SK-N-SH treated with all-trans-retinoic acid at 6 μM for 48 hours (cell line): ENCODE data around the gene CHI3L1.

Source experiments
- ATAC-seq: fragments of 200-7000 bp; cut with Tn5 transposase; 3 replicates; pipeline ENCODE4 v1.9.1; 2020; ENCODE audit warnings: mild to moderate bottlenecking, moderate library complexity
- ARNTL ChIP-seq: fragments of 450-650 bp; formaldehyde crosslinking; IDR thresholded peaks from 2 replicates; pipeline ENCODE4 v1.5.0; 2020; ENCODE audit warnings: low read depth, mild to moderate bottlenecking, moderate library complexity, borderline replicate concordance
- BACH2 ChIP-seq: fragments of 250-450 bp; sonication (Bioruptor Pico); IDR thresholded peaks from 2 replicates; pipeline ENCODE4 v1.9.0; 2021; ENCODE audit warnings: mild to moderate bottlenecking, borderline replicate concordance
- CSDC2 ChIP-seq: fragments of 250-450 bp; sonication (Bioruptor Pico); IDR thresholded peaks from 2 replicates; pipeline ENCODE4 v1.5.0; 2020; ENCODE audit warnings: mild to moderate bottlenecking, moderate library complexity
- ESRRG ChIP-seq: fragments of 250-450 bp; sonication (Bioruptor Pico); IDR thresholded peaks from 2 replicates; pipeline ENCODE4 v1.6.1; 2021; ENCODE audit warnings: mild to moderate bottlenecking
- GLIS3 ChIP-seq: fragments of 250-450 bp; sonication (Bioruptor Pico); IDR thresholded peaks from 2 replicates; pipeline ENCODE4 v1.5.0; 2020; ENCODE audit warnings: mild to moderate bottlenecking, moderate library complexity
- ISL1 ChIP-seq: fragments of 250-450 bp; sonication (Bioruptor Pico); IDR thresholded peaks from 2 replicates; pipeline ENCODE4 v2.1.2; 2022; ENCODE audit warnings: mild to moderate bottlenecking, moderate library complexity
- OSR1 ChIP-seq: fragments of 250-450 bp; sonication (Bioruptor Pico); IDR thresholded peaks from 2 replicates; pipeline ENCODE4 v1.8.0; 2022; ENCODE audit warnings: moderate library complexity, mild to moderate bottlenecking, inconsistent platforms
- PATZ1 ChIP-seq: fragments of 250-450 bp; sonication (Bioruptor Pico); IDR thresholded peaks from 2 replicates; pipeline ENCODE4 v1.8.0; 2020; ENCODE audit warnings: mild to moderate bottlenecking, moderate library complexity, borderline replicate concordance
- POU6F1 ChIP-seq: fragments of 250-450 bp; sonication (Bioruptor Pico); IDR thresholded peaks from 2 replicates; pipeline ENCODE4 v1.8.0; 2021; ENCODE audit warnings: low read depth, mild to moderate bottlenecking, moderate library complexity, borderline replicate concordance
- PPARA ChIP-seq: fragments of 250-450 bp; sonication (Bioruptor Pico); IDR thresholded peaks from 2 replicates; pipeline ENCODE4 v1.5.0; 2020; ENCODE audit warnings: mild to moderate bottlenecking, borderline replicate concordance
- RARB ChIP-seq: fragments of 250-450 bp; sonication (Bioruptor Pico); IDR thresholded peaks from 2 replicates; pipeline ENCODE4 v1.8.0; 2021; ENCODE audit warnings: mild to moderate bottlenecking, moderate library complexity
- SNAI2 ChIP-seq: fragments of 250-450 bp; sonication (Bioruptor Pico); IDR thresholded peaks from 2 replicates; pipeline ENCODE4 v1.5.0; 2020; ENCODE audit warnings: mild to moderate bottlenecking, moderate library complexity
- TCF4 ChIP-seq: fragments of 250-450 bp; sonication (Bioruptor Pico); IDR thresholded peaks from 2 replicates; pipeline ENCODE4 v1.8.0; 2021; ENCODE audit warnings: mild to moderate bottlenecking, moderate library complexity, borderline replicate concordance
- TOX ChIP-seq: fragments of 250-450 bp; sonication (Bioruptor Pico); IDR thresholded peaks from 2 replicates; pipeline ENCODE4 v1.8.0; 2021; ENCODE audit warnings: mild to moderate bottlenecking, moderate library complexity, borderline replicate concordance
- TSHZ2 ChIP-seq: fragments of 250-450 bp; sonication (Bioruptor Pico); IDR thresholded peaks from 2 replicates; pipeline ENCODE4 v1.5.0; 2020; ENCODE audit warnings: mild to moderate bottlenecking, moderate library complexity
- ZFP3 ChIP-seq: fragments of 250-450 bp; sonication (Bioruptor Pico); IDR thresholded peaks from 2 replicates; pipeline ENCODE4 v1.5.0; 2020; ENCODE audit warnings: mild to moderate bottlenecking, moderate library complexity
- ZFP30 ChIP-seq: fragments of 450-650 bp; formaldehyde crosslinking; IDR thresholded peaks from 2 replicates; pipeline ENCODE4 v1.5.0; 2022; ENCODE audit warnings: mild to moderate bottlenecking, moderate library complexity
- ZNF565 ChIP-seq: fragments of 450-650 bp; formaldehyde crosslinking; conservative IDR thresholded peaks from 2 replicates; pipeline ENCODE4 v1.5.0; 2020; ENCODE audit warnings: low read depth, mild to moderate bottlenecking, moderate library complexity
- ZNF70 ChIP-seq: fragments of 450-650 bp; formaldehyde crosslinking; IDR thresholded peaks from 2 replicates; pipeline ENCODE4 v1.5.0; 2020; ENCODE audit warnings: mild to moderate bottlenecking, moderate library complexity
- ZNF8 ChIP-seq: fragments of 450-650 bp; formaldehyde crosslinking; IDR thresholded peaks from 2 replicates; pipeline ENCODE4 v1.5.0; 2020; ENCODE audit warnings: mild to moderate bottlenecking, moderate library complexity
- TF ChIP-seq, protein P1 (sequence below): fragments of 250-450 bp; sonication (Bioruptor Pico); IDR thresholded peaks from 2 replicates; pipeline ENCODE4 v1.5.1; 2021; ENCODE audit warnings: mild to moderate bottlenecking, moderate library complexity
- TF ChIP-seq, protein P2 (sequence below): fragments of 250-450 bp; sonication (Bioruptor Pico); IDR thresholded peaks from 2 replicates; pipeline ENCODE4 v1.5.1; 2020; ENCODE audit warnings: low read depth, mild to moderate bottlenecking, moderate library complexity

Gene CHI3L1

DNA sequence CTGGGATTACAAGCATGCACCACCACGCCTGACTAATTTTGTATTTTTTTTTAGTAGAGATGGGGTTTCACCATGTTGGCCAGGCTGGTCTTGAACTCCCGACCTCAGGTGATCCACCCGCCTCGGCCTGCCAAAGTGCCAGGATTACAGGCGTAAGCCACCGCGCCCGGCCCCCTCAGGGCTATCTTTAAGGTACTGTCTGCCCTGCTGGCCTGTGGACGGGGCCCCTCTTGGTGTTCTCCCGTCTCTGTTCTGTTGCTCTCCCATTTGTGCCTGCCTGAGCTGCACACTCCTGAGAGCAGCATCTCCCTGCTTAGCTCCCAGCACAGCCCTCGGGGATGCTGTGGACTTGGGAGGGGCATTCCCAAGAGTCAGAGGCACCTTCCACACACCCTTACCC lies 24.8 kb downstream of the CHI3L1 start:
- no peak for ATAC-seq
- TF ChIP-seq PATZ1 (CRISPR knock-in tag) (no peak), ZFP30 (CRISPR knock-in tag) (no peak), ZNF565 (CRISPR knock-in tag) (no peak), TCF4 (CRISPR knock-in tag) (no peak), ZFP3 (CRISPR knock-in tag) (no peak), POU6F1 (no peak), ZNF70 (CRISPR knock-in tag) (no peak), ARNTL (CRISPR knock-in tag) (no peak), BACH2 (CRISPR knock-in tag) (no peak), RARB (no peak), ISL1 (CRISPR knock-in tag) (no peak), GLIS3 (no peak), TSHZ2 (CRISPR knock-in tag) (no peak), ZNF8 (CRISPR knock-in tag) (no peak), TOX (no peak), ESRRG (CRISPR knock-in tag) (no peak)
- TF ChIP-seq, protein P1, sequence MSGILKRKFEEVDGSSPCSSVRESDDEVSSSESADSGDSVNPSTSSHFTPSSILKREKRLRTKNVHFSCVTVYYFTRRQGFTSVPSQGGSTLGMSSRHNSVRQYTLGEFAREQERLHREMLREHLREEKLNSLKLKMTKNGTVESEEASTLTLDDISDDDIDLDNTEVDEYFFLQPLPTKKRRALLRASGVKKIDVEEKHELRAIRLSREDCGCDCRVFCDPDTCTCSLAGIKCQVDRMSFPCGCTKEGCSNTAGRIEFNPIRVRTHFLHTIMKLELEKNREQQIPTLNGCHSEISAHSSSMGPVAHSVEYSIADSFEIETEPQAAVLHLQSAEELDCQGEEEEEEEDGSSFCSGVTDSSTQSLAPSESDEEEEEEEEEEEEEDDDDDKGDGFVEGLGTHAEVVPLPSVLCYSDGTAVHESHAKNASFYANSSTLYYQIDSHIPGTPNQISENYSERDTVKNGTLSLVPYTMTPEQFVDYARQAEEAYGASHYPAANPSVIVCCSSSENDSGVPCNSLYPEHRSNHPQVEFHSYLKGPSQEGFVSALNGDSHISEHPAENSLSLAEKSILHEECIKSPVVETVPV: no peak
- TF ChIP-seq, protein P2, sequence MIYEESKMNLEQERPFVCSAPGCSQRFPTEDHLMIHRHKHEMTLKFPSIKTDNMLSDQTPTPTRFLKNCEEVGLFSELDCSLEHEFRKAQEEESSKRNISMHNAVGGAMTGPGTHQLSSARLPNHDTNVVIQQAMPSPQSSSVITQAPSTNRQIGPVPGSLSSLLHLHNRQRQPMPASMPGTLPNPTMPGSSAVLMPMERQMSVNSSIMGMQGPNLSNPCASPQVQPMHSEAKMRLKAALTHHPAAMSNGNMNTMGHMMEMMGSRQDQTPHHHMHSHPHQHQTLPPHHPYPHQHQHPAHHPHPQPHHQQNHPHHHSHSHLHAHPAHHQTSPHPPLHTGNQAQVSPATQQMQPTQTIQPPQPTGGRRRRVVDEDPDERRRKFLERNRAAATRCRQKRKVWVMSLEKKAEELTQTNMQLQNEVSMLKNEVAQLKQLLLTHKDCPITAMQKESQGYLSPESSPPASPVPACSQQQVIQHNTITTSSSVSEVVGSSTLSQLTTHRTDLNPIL (CRISPR knock-in tag): no peak

- TF ChIP-seq, protein P1: no peak
- TF ChIP-seq ZNF8 (CRISPR knock-in tag) (no peak), PATZ1 (CRISPR knock-in tag) (no peak), BACH2 (CRISPR knock-in tag) (no peak), ESRRG (CRISPR knock-in tag) (no peak), CSDC2 (CRISPR knock-in tag) (no peak), OSR1 (CRISPR knock-in tag) (no peak), SNAI2 (no peak), ZNF565 (CRISPR knock-in tag) (no peak), GLIS3 (no peak), ZFP30 (CRISPR knock-in tag) (no peak), TSHZ2 (CRISPR knock-in tag) (no peak), ZFP3 (CRISPR knock-in tag) (no peak), ARNTL (CRISPR knock-in tag) (no peak), RARB (no peak), TOX (no peak), PPARA (CRISPR knock-in tag) (no peak)
- TF ChIP-seq, protein P2 (CRISPR knock-in tag): no peak
- ATAC-seq: no peak
These were observed 25.3 kb downstream of the CHI3L1 start for GRCh38 chr1:203161175-203161574.
